IPS-15b (cell line): Measurements from ENCODE around the gene UNC13D.
"Not testable (repeated sequence)": the region's sequence is repeated elsewhere in the genome, so short reads cannot be mapped to it uniquely, and the experiment has no call there.

ENCODE experiments used
- H3K27me3 ChIP-seq: one replicate; pipeline ENCODE4 v1.6.1; 2013; ENCODE audit warnings: low read length; ENCODE audit not compliant: control insufficient read depth, insufficient read depth
- H3K36me3 ChIP-seq: one replicate; pipeline ENCODE4 v1.6.1; 2013; ENCODE audit warnings: low read length; ENCODE audit not compliant: control insufficient read depth, insufficient read depth
- H3K4me1 ChIP-seq: one replicate; pipeline ENCODE4 v1.6.1; 2013; ENCODE audit warnings: mild to moderate bottlenecking, low read length; ENCODE audit not compliant: control insufficient read depth, insufficient read depth
- H3K4me3 ChIP-seq: one replicate; pipeline ENCODE4 v1.5.1; 2013; ENCODE audit warnings: low read depth, low read length
- H3K9ac ChIP-seq: one replicate; pipeline ENCODE4 v1.6.1; 2013; ENCODE audit warnings: low read depth, mild to moderate bottlenecking, low read length
- H3K9me3 ChIP-seq: one replicate; pipeline ENCODE4 v1.6.1; 2013; ENCODE audit warnings: mild to moderate bottlenecking, low read length; ENCODE audit not compliant: control insufficient read depth, insufficient read depth

The UNC13D gene

DNA sequence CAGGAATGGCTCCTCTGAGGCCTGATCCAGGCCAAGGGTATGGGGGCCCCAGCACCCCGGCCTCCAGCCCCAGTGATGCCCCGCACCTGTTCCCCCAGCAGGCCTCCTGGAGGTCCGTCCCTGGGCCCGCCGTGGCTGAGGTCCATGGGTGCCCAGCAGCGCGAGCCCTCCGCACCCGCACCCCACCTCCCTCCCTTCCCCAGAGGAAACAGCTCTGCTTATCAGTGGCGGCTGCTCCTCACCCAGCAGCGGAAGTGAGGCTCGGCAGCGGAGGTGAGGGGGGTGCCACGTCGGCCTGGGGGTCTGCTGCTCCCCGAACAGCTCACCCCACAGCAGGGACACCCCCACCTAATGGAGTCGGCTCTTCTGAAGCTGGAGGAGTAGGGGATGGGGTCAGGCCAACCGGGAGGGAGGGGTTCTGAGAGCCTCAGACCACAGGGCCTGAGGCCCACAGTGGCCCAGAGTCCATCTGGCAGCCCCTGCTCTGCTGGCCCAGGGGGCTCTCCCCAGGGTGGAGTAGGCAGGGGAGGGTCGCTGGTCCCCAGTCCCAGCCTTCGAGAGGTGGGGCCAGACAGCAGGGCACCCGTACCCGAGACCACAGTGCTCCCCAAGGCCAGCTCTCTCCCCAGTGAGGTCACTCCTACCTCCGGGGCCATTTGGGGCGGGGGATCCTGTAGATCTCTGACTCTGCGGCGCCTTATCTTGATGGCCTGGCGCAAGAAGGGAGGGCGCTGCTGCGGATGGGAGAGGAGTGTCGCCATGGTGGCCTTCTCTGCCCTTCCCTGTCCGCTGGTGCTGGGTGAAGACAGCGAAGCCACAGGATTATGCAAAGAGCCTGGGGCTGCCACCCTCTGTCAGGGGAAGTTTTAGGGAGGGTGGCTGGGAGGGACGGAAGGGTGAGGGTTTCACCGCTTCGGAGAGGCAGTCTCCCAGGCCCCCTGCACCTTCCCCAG, at the start of gene UNC13D:
Gene UNC13D (minus strand): TSS at position 828 of the 953 bp plus-strand sequence. CDS start 67 bp downstream, at position 761.
- Histone ChIP-seq H3K9ac (no peak within 1 kb of the TSS), H3K4me1 (no peaks in the 10 kb centered on the region), H3K9me3 (no peaks in the 10 kb centered on the region), H3K27me3 (no peaks in the 10 kb centered on the region), H3K36me3 (peaks cover 25% of the 10 kb centered on the region), H3K4me3 (no peak within 1 kb of the TSS)

DNA sequence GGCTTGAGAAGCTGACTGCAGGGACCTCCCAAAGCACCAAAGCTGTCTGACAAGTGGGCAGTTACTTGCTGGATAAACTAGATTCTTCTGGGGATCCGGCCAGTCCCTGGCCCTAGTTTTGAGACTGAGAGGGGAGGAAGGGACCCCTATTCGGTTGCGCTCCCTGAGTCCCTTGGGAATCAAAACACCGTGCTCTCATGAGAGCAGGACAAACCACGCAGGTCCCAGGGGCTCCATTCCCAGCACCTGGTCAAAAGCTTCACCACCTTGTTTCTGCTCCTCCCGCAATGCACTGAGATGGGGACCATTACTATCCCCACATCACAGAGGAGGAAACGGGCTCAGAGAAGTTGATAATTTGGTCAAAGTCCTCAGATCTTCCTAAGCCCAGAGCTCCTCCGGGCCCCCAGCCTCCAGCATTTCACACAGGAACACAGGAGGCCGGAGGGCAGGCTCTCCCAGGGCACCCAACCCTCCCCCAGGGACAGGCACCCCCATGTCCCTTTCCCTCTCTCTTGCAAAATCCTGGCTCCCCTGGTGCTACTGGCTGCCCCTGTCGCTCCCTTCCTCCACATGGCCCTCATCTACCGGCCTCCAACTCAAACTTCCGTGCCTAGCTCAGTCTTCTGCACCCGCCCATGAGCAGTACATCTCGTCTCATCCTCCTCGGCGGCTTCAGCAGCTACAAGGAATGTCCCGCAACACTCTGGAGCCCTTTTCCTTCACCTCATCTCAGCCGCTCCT, 49.3 kb upstream of the UNC13D start:
- Histone ChIP-seq H3K4me3 (no peak overlapping the region), H3K9ac (no peak overlapping the region), H3K4me1 (peaks cover 11% of the 10 kb centered on the region), H3K9me3 (no peaks in the 10 kb centered on the region), H3K36me3 (peaks cover 20% of the 10 kb centered on the region), H3K27me3 (no peaks in the 10 kb centered on the region)

DNA sequence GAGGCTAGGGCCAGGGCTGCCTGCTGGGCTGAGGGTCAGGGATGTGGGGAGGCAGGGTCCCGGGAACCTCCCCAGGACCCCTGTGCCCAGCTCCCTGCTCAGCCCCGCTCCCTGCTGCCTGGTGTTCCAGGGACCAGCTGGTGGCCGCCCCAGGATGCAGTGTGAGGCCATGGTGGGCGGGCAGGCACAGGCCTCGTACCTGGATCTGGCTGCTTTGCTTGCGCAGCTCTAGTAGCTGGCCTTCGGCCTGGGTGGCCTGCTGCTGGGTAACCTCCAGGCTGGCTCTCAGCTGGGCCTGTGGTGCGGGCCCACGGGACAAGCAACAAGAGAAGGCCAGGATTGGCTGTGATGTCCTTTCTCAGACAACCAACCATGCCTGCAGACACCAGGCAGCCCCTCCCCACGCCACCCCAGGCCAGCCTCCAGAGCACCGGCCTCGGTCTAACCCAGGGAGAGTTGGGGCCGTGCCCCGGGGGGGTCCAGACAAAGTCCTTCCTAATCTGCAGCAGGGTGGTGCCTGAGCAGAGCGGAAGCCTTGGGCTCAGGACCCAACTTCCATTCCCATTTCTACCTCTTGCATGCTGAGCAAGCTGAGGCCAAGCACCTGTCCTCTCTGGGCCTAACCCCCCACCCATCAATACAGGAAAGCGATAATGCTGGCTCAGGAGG, 48.5 kb upstream of the UNC13D start:
- Histone ChIP-seq H3K9ac (no peak overlapping the region), H3K4me3 (no peak overlapping the region), H3K9me3 (no peaks in the 10 kb centered on the region), H3K4me1 (peaks cover 11% of the 10 kb centered on the region), H3K27me3 (no peaks in the 10 kb centered on the region), H3K36me3 (peaks cover 19% of the 10 kb centered on the region)

DNA sequence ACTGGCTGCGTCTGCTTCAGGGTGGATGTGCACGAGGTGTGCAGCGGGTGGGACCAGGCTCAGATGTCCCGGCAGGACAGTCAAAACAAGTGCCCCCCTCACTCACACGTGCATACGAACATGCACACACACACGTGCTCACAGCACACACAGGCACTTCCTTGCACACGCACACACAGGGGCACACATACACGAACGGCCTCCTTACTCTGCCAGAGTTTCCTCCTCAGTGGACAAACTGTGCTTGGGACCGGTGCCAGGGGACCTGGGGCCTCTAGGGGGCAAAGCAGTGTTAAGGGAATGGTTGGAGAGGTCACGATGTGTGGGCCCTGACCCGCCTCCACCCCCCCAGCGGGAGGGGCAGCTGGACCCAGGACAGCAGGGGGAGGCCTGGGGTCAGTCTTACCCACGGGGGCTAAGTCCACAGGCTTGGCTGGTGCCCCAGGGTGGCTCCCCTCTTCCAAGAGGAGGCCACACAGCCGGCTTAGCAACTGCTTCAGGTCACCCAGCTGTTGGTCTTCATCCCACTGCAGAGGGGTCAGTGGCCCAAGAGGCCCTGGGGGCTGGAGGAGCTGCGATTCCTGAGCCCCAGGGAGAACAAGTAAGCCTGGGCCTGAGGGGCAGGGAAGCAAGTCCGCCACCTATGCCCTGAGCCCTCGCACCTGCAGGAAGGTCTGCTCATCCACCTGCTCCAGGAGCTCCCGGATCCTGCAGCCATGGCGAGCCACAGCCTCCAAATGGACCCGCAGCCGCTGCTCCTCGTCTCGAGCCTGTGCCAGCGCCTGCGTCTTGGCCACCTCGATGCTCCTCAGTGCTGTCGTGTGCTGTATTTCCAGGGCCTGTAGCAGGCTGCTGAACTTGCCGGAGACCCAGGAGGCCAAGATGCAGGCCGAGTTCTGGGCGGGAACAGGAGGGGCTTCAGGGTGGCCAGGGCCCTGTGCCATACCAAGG, 47.7 kb upstream of the UNC13D start:
- no peaks in the 10 kb centered on the region for H3K9me3 ChIP-seq
- H3K36me3 ChIP-seq = peaks cover 19% of the 10 kb centered on the region
- H3K4me1 ChIP-seq = peaks cover 9% of the 10 kb centered on the region
- no peaks in the 10 kb centered on the region for H3K27me3 ChIP-seq
- H3K4me3 ChIP-seq = no peak overlapping the region
- no peak overlapping the region for H3K9ac ChIP-seq

DNA sequence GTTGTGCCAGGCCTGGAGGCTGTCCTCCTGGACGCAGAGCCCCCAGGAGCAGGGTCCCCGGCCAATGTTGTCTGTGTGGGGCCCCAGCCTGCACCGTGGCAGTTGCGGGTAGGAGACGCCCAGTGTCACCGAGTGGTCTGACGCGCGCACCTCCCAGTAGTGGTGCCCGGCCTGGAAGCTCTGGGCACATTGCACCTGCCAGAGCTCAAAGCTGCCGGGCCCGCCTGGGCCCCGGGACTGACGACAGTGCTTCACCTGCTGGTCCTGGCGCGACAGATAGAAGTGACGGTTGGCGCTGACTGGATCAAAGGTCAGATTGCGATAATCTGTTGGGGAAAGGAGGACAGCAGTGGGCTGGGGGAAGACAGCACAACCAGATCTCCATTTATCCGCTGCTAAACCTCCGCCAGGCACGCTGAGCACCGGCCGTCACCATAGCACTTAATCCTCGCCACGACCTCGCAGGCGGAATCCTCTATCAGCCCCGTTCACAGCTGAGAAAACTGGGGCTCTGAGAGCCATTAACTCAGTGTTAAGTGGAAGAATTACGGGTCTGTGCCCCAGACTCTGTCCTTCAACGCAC, 46.9 kb upstream of the UNC13D start:
- H3K4me3 ChIP-seq = no peak overlapping the region
- H3K36me3 ChIP-seq = peaks cover 19% of the 10 kb centered on the region
- H3K4me1 ChIP-seq = peaks cover 9% of the 10 kb centered on the region
- H3K9me3 ChIP-seq = no peaks in the 10 kb centered on the region
- no peaks in the 10 kb centered on the region for H3K27me3 ChIP-seq
- H3K9ac ChIP-seq = no peak overlapping the region

DNA sequence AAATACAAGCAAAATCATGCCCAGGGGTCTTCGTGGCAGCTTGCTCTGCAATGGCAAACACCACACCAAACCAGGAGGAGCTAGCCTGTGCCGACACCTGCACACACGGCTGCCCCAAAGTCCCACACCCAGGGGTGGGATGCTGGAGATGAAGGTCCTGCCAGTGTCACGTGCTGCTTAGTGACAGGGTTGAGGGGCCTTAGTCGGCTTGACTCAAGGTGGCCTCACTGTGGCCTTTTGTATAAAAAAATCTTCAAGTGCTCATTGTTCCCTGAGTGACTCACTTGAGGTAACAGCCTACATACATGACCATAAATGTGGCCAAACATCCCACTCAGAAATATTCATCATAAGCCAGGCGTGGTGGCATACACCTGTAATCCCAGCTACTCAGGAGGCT, 45.2 kb upstream of the UNC13D start:
- H3K4me3 ChIP-seq = no peak overlapping the region
- no peak overlapping the region for H3K9ac ChIP-seq
- H3K36me3 ChIP-seq = peaks cover 19% of the 10 kb centered on the region
- no peaks in the 10 kb centered on the region for H3K9me3 ChIP-seq
- peaks cover 2% of the 10 kb centered on the region for H3K4me1 ChIP-seq
- H3K27me3 ChIP-seq = no peaks in the 10 kb centered on the region

DNA sequence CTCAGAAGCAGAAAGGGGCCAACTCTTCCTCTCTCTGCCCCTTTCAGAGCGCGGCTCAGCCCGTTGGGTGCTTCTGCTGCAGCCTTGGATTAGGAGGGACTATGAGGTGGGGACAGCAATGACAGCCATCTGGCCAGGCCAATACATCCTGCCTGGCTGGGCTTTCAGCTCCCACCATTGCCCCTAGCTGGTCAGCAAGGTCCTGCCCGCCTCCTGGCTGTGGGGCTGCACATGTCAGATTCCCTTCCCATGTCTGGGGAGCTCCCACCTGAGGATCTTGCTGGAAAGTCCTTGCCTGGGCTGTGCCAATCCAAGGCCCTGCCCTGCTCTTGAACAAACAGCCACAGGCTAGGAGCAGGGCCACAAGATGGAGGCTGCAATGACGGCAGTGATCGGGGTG, 44.3 kb upstream of the UNC13D start:
- H3K27me3 ChIP-seq = no peaks in the 10 kb centered on the region
- no peaks in the 10 kb centered on the region for H3K9me3 ChIP-seq
- H3K9ac ChIP-seq = no peak overlapping the region

DNA sequence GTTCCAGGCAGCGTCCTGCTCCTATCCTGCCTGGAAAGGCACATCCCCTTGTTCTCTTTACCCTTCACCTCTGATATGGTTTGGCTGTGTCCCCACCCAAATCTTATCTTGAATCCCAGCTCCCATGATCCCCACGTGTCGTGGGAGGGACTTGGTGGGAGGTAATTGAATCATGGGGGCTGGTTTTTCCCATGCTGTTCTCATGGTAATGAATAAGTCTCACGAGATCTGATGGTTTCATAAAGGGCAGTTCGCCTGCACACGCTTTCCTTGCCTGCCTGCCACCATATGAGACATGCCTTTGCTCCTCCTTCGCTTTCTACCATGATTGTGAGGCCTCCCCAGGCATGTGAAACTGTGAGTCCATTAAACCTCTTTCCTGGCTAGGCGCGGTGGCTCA, 41.7 kb upstream of the UNC13D start:
- H3K9ac ChIP-seq, H3K36me3 ChIP-seq, H3K9me3 ChIP-seq, H3K4me1 ChIP-seq, H3K27me3 ChIP-seq, H3K4me3 ChIP-seq: not testable (repeated sequence)

More for the DNA sequence above, 44.3 kb upstream of the UNC13D start:
- Histone ChIP-seq H3K4me3 (no peak overlapping the region), H3K4me1 (no peaks in the 10 kb centered on the region), H3K36me3 (peaks cover 19% of the 10 kb centered on the region)

DNA sequence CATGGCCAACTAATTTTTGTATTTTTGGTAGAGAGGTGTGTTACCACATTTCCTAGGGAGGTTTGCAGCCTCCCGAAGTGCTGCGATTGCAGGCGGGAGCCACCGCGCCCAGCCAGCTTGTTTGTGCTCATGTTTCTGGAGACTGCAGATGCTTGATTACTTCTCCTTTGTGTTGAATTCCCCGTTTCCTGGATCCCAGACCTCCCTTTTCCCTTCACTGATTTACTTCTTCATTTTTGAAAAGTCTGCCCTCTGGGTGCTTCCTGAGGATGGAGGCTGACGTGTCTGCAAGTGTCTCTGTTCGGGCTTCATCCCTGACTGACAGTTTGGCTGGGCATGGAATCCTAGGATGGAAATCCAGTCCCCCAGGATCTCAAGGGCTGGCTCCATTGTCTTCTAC, 41.2 kb upstream of the UNC13D start:
- H3K9me3 ChIP-seq = no peaks in the 10 kb centered on the region
- no peaks in the 10 kb centered on the region for H3K4me1 ChIP-seq
- no peak overlapping the region for H3K4me3 ChIP-seq
- H3K27me3 ChIP-seq = no peaks in the 10 kb centered on the region
- H3K9ac ChIP-seq = no peak overlapping the region
- H3K36me3 ChIP-seq = peaks cover 3% of the 10 kb centered on the region

DNA sequence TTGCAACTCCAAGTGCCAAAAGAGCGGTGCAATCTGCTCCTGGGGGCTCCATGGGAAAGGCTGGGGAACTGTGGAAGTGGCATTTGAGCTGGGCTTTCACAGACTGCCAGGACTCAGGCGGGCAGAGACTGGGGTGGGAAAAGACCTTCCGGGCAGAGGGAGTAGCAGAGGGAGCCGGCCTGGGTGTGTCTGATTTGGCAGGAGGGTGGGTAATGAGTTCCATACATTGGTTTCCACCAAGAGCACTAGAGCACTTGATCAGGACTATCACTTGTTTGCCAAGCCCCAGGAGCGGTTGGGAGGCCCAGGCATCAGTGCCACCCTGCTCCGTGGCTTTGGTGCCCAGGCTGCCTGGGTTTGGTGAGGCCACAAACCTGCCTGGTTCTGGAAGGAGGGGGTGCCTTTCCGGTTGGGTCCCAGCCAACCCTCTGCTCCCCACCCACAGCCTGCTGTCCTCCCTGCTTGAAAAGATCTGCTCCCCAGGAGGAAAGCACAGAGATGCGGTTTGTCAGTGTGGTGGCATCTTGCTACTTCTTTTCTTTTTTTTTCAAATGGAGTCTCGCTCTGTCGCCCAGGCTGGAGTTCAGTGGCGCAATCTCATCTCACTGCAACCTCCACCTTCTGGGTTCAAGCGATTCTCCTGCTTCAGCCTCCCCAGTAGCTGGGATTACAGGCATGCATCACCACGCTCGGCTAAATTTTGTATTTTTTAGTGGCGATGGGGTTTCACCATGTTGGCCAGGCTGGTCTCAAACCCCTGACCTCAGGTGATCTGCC, 37.7 kb upstream of the UNC13D start:
- no peaks in the 10 kb centered on the region for H3K9me3 ChIP-seq
- no peak overlapping the region for H3K4me3 ChIP-seq
- no peaks in the 10 kb centered on the region for H3K4me1 ChIP-seq
- no peak overlapping the region for H3K9ac ChIP-seq
- H3K27me3 ChIP-seq = peaks cover 12% of the 10 kb centered on the region
- H3K36me3 ChIP-seq = no peaks in the 10 kb centered on the region
